ENCODE data around the gene PRIM2.
A peak's percentile ranks its signal among the peaks of the same experiment; 100 is the strongest.
"Not testable (repeated sequence)": the region's sequence is repeated elsewhere in the genome, so short reads cannot be mapped to it uniquely, and the experiment has no call there.

PRIM2 gene

GRCh38 chr6:57505251-57505650, 187.8 kb downstream of the PRIM2 start:
- not testable (repeated sequence) for DNase-seq (ENCODE audit: low read depth)

DNA sequence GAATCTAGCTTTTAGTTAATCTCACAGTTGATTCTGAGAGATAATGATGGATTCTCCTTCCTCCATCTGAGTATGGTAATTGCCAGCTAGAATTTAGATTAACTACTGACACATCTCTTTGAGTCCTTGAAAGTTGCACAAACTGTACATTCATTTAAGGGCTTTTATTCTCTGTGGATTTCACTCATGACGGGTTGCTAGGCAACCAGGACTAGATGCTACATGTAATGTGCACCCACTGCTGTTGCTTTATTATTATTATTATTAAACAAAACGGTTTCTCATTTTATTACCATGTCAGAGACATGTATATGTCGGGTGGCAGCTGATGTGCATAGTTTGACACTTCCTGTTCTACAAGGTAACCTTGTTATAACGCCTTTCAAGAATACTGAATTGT, 193.0 kb downstream of the PRIM2 start:
- DNase-seq (ENCODE audit: low read depth) = not testable (repeated sequence)

DNA sequence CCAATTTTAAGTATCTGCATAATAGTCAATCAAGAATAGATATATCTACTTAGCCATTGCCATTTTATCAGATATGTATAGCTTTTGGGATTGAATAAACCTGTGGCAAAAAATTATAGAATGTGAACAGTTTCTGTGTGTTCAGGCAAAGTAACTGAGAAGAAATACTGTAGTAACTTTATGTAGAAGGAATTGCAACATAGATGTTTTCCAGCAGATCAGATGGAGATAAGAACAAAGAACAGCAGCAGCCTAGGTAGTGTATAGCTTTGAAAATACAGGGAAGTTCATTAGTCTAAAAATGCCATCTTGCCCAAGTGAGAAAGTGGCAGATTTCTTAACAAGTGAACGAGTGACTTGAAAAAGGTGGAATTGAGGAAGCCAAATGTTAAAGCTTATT, 197.7 kb downstream of the PRIM2 start:
- DNase-seq (ENCODE audit: low read depth) = not testable (repeated sequence)

GRCh38 chr6:57515845-57516244, 198.4 kb downstream of the PRIM2 start:
- DNase-seq (ENCODE audit: low read depth) = not testable (repeated sequence)

GRCh38 chr6:57516776-57517175, 199.3 kb downstream of the PRIM2 start:
- DNase-seq (ENCODE audit: low read depth) = not testable (repeated sequence)

DNA sequence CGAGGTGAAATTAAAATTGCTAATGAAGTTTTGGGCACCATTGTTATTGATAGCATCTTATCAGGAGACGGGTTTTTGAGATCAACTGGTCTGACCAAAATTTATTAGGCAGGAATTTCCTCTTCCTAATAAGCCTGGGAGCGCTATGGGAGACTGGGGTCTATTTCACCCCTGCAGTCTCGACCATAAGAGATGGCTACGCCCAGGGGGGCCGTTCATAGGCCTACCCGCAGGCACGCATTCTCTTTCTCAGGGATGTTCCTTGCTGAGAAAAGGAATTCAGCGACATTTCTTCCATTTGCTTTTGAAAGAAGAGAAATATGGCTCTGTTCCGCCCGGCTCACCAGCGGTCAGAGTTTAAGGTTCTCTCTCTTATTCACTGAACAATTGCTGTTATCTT, 201.8 kb downstream of the PRIM2 start:
- DNase-seq (ENCODE audit: low read depth) = not testable (repeated sequence)

DNA sequence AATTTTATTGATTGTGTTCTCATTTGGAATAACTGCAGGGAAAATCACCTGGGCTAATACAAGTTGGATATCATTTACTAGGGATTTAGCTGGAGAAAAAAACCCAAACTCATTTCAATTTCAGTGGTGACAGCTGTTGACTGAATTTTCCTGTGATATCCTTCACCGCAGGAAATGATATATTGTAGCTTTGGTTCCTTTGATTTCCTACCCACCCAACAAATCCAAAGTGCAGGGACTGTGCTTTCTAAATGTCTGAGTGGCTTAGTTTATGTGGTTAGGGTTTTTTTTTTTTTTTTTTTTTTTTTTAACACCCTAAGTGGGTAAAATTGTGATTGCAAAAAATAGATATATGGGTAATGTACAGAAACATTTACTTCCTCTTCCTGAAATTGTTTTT, 203.7 kb downstream of the PRIM2 start:
- DNase-seq (ENCODE audit: low read depth) = not testable (repeated sequence)

- not testable (repeated sequence) for DNase-seq (ENCODE audit: low read depth)
Measured at GRCh38 chr6:57523221-57523620, 205.8 kb downstream of the PRIM2 start.

GRCh38 chr6:57529755-57530154, 212.3 kb downstream of the PRIM2 start:
- not testable (repeated sequence) for DNase-seq (ENCODE audit: low read depth)

DNA sequence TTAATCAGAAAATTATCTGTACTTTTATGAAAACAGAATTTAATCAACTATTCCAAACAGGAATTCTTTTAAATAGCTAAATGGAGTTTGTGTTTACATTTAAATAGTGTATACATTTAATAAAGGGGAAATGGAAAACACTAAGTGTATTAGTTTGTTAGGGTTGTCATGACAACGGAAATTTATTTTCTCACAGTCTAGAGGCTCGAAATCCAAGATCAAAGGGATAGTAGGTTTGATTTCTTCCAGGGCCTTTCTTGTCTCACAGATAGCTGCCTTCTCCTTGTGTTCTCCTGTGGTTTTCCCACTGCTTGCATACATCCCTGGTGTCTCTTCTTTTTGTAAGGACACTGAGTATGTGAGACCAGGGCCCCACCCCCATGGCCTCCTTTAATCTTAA, 215.2 kb downstream of the PRIM2 start:
- not testable (repeated sequence) for DNase-seq (ENCODE audit: low read depth)

GRCh38 chr6:57535121-57535520, 217.7 kb downstream of the PRIM2 start:
- DNase-seq (ENCODE audit: low read depth) = not testable (repeated sequence)

GRCh38 chr6:57535994-57536393, 218.6 kb downstream of the PRIM2 start:
- peak; percentile 16 for DNase-seq (ENCODE audit: low read depth)

DNA sequence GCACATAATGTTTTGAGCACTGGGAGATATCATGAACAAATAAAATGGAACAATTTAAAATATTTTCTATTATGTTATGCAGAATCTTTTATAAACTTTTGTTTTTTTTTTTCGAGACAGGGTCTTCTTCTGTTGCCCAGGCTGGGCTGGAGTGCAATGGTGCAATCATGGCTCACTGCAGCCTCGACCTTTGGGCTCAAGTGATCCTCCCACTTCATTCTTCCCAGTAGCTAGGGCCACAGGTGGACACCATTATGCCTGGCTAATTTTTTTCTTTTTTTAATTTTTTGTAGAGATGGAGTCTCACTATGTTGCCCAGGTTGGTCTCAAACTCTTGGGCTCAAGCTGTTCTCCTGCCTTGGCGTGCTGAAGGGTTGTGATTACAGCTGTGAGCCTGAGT, 220.5 kb downstream of the PRIM2 start:
- DNase-seq (ENCODE audit: low read depth) = not testable (repeated sequence)

DNA sequence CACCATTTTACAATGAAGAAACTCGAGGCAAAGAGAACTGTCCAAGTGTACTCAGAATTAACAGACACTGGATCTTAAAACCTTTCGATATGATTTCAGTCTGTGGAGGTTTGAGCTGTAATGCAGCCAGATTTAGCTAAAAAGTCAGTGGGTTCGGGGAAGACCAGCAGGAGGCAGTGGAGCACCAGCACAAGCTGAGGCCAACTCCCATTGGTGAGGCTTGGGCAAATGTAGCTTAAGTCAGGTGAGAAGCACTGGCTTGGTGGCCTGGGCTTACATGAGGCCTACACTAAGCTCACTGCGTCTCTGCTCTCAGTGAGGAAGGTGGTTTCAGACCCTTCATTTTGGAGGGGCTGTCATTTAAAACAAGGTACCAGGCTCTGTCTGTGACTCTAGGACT, 234.5 kb downstream of the PRIM2 start:
- DNase-seq (ENCODE audit: low read depth) = not testable (repeated sequence)

- not testable (repeated sequence) for DNase-seq (ENCODE audit: low read depth)
Measured at GRCh38 chr6:57557855-57558254, 240.4 kb downstream of the PRIM2 start.

GRCh38 chr6:57559170-57559569, 241.7 kb downstream of the PRIM2 start:
- not testable (repeated sequence) for DNase-seq (ENCODE audit: low read depth)

DNA sequence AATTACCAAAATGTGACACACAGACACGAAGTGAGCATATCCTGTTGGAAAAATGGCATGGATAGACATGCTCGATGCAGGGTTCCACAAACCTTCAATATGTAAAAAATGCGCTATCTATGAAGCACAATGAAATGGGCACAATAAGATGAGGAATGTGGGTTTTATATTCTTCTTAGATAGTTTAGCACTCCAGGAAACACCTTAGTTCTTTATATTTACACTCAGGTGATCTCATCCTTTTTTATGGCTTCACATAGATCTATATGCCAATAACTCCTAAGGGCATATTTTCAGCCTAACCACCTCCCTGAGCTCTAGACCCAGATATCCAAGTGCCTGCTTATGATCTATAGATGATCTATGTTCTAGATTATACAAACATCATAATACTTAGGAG, 244.8 kb downstream of the PRIM2 start:
- DNase-seq (ENCODE audit: low read depth) = not testable (repeated sequence)

DNA sequence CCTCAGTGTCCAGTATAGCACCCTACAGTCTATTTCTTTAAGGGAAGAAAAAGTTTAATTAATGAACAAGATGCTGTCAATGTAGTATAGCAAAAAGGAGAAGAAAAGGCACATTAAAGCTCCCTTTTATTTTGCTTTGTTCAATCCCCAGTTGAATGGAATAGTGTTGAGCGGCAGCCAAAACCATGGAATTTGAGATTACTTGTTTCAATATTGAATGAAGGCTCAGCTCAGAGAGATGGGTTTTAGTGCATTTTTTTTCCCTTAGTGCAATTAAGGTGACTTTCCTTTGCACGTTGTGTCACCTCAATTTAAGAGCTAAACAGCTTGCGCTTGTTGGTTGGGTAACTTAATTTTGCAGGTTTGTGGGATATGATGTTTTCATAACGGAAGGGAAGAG, 254.7 kb downstream of the PRIM2 start:
- not testable (repeated sequence) for DNase-seq (ENCODE audit: low read depth)

DNA sequence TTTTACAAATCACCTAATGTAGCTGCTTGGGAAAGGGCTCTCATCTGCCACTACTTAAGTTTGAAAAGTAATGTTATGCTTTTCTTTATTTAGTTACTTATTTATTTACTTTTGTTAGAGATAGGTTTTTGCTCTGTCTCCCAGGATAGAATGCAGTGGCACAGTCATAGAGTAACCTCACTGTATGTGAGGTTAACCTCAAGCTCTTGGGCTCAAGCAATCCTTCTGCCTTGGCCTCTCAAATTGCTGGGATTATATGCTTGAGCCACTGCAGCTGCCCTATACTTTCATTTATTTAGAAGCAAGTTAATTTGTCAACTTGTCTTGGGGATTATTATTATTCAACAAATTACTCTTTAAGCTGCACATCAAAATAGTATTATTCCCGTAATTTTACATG, 255.4 kb downstream of the PRIM2 start:
- not testable (repeated sequence) for DNase-seq (ENCODE audit: low read depth)

GRCh38 chr6:57577023-57577422, 259.6 kb downstream of the PRIM2 start:
- DNase-seq (ENCODE audit: low read depth) = not testable (repeated sequence)

GRCh38 chr6:57579489-57579888, 262.1 kb downstream of the PRIM2 start:
- DNase-seq (ENCODE audit: low read depth) = not testable (repeated sequence)

- DNase-seq (ENCODE audit: low read depth) = not testable (repeated sequence)
Measured at GRCh38 chr6:57581586-57581985, 264.2 kb downstream of the PRIM2 start.

- not testable (repeated sequence) for DNase-seq (ENCODE audit: low read depth)
Measured at GRCh38 chr6:57601105-57601504, 283.7 kb downstream of the PRIM2 start.

DNA sequence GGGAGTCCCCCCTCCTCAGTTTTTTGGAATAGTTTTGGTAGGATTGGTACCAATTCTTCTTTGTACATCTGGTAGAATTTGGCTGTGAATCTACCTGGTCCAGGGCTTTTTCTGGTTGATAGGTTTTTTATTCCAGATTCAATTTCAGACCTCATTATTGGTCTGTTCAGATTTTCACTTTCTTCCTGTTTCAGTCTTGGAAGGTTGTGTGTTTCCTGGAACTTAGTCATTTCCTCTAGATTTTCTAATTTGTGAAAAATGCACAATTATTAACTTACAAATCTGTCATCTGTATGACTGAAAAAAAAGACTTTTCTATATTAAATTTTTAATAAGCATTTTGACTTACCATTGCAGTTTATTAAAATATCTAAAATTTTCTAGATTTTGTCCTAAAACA, 287.9 kb downstream of the PRIM2 start:
- not testable (repeated sequence) for DNase-seq (ENCODE audit: low read depth)

DNA sequence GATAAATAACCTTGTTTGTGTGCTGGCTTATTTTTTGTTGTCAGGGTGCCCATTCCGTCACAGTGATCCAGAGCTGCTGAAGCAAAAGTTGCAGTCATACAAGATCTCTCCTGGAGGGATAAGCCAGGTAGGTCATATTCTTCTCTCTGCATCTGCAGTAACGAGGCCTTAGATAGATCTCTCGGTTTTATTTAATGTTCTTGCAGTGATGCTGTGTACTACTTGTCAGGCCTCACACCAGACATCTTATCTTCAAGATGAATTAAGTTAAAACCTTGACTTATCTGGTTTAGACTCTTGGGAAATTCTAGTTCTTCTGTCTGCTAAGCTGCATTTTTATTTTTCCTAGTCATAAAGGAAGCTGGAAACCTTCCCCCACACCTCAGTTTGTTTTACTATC, 288.9 kb downstream of the PRIM2 start:
- not testable (repeated sequence) for DNase-seq (ENCODE audit: low read depth)

Data from GM04504 (cell line).